ENCODE measurements around the gene BRPF1. TPM values are rescaled to one million over a fixed set of nuclear protein-coding genes. Genes with fewer than 3 reads are reported as not detected.

BRPF1 gene, protein sequence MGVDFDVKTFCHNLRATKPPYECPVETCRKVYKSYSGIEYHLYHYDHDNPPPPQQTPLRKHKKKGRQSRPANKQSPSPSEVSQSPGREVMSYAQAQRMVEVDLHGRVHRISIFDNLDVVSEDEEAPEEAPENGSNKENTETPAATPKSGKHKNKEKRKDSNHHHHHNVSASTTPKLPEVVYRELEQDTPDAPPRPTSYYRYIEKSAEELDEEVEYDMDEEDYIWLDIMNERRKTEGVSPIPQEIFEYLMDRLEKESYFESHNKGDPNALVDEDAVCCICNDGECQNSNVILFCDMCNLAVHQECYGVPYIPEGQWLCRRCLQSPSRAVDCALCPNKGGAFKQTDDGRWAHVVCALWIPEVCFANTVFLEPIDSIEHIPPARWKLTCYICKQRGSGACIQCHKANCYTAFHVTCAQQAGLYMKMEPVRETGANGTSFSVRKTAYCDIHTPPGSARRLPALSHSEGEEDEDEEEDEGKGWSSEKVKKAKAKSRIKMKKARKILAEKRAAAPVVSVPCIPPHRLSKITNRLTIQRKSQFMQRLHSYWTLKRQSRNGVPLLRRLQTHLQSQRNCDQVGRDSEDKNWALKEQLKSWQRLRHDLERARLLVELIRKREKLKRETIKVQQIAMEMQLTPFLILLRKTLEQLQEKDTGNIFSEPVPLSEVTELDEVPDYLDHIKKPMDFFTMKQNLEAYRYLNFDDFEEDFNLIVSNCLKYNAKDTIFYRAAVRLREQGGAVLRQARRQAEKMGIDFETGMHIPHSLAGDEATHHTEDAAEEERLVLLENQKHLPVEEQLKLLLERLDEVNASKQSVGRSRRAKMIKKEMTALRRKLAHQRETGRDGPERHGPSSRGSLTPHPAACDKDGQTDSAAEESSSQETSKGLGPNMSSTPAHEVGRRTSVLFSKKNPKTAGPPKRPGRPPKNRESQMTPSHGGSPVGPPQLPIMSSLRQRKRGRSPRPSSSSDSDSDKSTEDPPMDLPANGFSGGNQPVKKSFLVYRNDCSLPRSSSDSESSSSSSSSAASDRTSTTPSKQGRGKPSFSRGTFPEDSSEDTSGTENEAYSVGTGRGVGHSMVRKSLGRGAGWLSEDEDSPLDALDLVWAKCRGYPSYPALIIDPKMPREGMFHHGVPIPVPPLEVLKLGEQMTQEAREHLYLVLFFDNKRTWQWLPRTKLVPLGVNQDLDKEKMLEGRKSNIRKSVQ (N-terminal part only)
- polyA plus RNA-seq (ENCODE audit: insufficient read length) = 11.7 TPM

DNA sequence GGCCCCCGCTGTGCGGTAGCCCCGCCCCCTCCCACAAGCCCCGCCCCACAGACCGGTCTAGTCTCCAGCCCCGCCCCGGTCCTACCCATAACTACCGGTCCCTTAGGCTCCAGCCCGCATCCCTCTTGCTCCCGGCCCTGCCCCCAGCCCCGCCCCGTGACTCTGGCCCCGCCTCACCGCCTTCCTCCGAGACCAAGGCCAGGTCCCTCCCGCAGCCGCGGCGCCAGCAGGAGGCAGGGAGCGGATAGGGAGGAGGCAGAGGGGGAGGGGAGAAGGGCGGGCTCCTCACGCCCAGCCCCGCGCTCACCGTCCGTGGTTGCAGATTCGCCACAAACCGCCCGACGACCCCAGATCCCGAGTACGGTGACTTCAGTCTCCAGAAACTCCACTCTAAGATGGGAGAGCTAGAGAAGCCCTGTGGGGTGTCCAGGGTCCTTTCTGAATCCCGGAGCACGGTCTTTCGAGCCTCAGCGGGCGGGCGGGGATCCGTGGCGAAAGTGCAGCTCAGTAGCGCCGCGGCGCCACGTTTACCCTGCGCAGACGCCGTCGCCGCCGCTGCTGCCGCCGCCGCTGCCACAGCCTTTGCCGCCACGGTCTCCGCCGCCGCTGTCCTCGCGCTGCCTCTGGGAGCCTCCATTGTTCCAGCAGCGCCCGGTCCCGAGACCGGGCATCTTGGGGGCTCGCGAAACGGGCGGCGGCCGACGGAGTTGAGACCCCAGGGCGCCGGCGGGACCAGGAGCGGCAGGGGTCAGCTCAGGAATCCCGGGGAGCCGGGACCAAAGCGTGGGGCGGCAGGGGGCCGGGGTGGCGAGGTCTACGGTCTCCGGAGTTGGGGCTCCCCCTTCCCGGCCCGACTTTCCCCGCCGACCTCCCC, at the start of gene BRPF1:
Gene BRPF1 (plus strand): TSS at position 530 of the 874 bp plus-strand sequence. CDS start 2,406 bp downstream, outside the sequence.
- peak; percentile 91 for DNase-seq (ENCODE audit: low read depth)

DNA sequence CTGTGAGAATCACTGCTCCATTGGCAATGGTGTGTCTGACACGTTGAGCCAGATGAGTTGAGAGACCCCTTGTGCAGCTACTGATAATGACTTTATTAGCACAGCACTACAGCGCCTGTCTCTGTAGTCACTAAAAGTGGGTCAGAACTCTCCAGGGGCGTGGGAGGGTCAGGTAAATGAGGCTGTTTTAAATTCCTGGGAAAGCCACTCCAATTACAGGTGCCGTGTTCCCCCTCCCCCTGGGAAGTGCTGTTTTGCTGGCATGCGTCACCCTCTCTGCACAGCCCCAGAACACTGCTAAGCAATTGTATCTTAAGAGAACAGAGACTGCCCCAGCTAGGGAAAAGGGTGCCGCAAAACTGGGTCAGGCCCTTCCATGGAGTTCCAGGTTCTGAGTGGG, 49.4 kb upstream of the BRPF1 start:
- DNase-seq (ENCODE audit: low read depth) = no peak

DNA sequence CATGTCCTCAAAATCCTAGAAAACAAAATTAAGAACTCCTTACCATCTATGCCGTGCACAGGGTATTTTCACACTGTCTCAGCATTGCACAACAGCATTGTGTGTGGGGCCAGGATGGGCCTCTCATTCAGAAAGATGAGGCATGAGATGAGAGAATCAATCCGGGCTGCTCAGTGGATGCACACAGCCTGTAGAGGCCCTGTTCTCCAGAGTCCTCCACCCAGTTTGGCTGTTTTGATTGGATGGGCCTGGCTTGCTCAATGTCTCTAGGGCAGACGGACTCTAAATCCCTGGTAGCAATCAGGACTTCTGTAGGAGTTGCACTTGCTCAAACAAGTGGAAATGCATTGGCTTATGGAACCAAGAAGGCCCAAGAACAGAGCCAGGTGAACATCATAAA, 48.1 kb upstream of the BRPF1 start:
- no peak for DNase-seq (ENCODE audit: low read depth)

DNA sequence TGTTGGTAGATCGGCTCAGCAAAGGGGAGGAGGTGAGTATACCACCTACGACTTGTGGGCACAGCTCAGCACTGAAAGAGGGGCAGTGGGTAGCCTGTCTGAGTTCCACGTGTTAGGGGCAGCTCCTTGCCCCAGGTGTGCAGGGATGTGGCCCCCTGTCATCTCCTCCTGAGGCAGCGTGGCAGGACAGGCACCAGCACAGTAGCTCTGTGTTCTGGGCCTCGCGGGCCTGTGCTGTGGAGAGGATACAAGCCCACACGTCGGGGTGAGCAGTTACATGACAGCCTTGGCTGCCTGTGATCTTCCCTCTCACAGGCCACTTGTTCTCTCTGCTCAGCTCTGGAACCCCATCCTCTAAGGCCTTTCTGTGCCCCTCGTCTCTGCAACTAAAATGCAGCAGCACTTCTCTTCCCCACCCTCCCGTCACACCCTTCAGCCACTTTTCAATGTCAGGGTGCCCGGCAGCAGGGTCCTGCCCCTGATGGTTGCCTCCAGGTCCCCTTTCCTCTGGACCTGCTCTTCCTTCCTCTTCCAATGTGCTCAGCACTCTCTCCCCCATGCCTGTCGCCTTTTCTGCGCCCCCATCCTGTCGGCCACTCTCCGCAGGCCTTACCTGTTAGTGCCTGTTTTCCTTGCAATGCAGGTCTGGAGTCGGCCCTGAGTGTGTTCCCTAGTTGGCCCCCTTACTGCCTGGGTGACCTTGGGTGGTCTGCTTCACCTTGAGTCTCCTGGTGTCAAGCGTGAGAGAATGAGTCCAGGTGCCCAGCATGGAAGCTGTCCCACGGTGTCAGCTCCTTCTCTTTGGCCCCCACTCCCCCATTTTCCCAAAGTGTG, 46.1 kb upstream of the BRPF1 start:
- DNase-seq (ENCODE audit: low read depth) = no peak

DNA sequence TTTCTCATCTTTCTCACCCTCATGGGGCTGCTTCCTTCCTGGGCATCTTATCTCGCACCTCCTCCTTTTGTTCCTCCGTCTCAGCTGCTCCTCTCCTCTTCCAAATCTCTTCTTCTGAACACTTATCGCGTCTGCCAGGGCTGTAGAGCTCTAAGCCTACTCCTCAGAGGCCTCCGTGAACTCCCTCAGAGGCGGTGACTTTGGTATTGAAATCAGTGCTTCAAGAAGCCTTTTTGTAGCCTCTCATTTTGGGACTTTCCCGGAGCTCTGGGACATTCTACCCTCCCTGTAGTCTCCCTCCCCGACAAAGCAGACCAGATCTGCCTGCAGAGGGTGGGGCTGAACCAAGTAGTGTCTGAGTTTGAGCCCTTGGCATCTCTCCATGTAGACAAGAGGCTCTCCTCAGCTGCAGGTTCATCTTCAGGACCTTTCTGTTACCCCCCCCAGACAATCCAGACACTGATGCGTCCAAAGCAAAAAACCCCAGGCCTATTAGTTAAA, 45.4 kb upstream of the BRPF1 start:
- no peak for DNase-seq (ENCODE audit: low read depth)

DNA sequence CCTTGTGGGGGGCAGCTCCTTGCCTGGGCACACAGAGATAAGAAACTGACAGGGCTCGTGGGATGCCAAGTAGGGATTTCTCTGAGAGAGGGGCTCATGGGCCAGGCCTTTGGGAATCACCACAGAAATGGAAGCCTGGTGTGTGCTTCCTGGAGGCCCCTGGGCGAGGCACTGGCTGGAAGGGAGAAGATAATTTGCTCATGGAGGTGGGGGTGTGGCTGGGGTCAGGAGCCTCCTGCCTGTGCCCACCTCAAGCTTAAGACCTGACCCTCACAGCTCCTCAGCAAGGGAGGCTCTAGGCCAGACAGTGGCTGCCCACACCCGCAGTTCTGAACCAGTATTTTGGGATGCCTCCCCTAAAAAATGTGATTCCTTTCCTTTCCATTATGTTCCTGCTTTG, 44.8 kb upstream of the BRPF1 start:
- DNase-seq (ENCODE audit: low read depth) = no peak

DNA sequence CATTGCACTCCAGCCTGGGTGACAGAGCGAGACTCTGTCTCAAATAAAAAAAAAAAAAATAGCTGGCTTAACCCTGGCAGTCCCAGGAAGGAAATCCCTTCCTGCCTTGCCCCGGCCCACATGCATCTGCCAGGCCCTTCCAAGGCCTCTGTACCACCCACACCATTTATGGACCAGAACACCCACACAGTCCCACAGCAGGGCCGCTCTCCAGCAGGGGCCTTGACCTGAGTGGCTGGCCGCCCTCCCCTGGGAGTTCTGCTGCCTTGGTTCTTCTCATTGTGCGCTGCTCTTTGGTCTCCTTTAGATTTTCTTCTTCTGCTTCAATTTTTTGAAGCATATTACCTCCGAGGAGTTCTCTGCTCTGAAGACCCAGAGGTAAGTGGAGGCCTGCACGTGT, 44.0 kb upstream of the BRPF1 start:
- no peak for DNase-seq (ENCODE audit: low read depth)

DNA sequence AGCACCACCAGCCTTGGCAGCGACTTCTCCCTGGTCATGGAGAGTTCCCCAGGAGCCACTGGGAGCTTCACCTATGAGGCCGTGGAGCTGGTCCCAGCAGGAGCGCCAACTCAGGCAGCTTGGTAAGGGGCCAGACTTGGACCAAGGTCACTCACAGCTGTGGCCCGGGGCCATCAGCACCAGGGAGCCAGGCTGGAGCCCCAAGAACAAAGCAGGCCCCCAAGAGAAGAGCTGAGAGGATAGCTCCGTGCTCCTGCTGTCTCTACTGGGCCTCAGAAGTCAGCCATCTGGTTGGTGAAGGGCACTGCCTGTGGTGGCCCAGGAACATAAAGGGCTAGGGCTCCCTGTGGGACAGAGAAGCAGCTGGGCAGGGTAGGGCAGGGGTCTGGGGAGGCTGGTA, 42.6 kb upstream of the BRPF1 start:
- no peak for DNase-seq (ENCODE audit: low read depth)

DNA sequence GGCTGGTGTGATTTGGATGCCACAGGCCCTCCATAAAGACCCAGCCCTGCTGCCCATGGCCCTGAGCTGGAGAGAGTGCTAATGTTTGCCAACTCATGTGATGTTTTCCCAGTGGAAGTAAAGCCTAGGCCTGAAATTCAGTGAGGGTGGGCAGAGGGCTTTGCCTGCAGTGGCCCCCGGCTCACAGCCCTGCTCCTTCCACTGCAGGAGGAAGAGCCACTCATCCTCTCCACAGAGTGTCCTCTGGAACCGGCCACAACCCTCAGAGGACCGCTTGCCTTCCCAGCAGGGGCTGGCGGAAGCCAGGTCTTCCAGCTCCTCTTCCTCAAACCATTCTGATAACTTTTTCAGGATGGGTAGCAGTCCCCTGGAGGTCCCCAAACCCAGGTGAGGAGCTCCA, 41.8 kb upstream of the BRPF1 start:
- no peak for DNase-seq (ENCODE audit: low read depth)

DNA sequence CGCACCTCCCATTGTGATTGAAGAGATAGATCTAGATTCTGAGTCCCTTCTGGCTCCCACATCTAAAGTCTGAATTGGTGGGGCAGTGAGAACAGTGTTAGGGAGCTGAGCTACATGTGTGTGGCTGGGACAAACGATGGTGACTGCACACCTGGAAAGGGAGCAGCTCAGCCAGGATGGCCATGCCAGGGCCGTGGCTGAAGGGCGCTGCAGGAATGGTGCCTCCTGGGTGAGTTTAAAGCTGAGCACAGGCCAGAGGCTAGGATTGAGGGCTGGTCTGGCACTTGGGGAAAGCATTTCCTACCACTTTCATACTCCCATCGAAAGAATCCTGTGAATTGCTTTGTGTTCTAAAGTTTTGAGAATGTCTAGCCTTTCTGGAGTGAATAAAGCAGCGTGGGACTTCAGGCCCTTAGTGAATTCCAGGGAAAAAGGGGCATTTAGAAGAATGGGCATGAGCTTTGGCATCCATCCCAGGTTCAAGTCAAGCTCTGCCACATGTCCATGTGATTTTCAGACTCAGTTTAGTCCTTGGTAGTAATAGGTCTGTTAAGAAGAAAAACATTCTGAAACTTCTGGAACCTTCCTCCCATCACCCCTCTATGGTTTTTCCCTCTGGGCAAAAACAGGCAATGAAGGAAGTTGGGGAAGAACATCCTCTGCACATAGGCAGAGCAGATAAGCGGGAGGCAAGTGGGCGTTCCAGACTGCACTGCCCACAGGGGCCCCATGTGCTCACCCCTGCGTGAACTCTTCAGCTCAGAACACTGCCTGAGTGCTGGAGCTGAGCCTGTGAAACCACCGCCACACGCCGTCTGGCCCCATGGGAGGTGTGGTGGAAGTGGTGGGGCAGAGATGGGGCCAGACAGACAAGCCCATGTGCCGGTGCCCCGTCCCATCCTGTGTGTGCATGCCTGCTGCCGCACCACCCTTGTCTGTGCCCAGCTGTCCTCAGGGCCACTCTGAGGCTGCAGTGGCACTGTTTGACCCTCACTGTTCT, 40.8 kb upstream of the BRPF1 start:
- no peak for DNase-seq (ENCODE audit: low read depth)

DNA sequence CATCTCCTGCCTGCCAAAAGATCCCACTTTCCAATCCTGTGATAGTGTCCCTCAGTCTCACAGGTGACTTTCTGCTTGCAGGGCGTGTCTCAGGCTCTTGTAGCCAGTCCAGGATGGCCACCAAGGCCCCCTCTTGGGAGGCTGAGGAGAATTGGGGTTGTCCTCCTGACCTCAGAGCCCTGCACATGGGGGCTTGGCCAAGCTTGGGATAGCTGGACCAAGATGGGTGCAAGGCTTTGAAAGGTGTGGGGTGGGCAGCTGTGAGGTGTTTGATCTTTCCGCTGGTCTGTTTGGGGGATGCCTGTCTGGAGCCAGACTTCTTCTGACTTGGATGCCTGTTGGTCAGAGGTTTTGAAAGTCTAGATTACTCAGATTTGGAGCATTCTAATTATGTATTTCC, 39.9 kb upstream of the BRPF1 start:
- no peak for DNase-seq (ENCODE audit: low read depth)

DNA sequence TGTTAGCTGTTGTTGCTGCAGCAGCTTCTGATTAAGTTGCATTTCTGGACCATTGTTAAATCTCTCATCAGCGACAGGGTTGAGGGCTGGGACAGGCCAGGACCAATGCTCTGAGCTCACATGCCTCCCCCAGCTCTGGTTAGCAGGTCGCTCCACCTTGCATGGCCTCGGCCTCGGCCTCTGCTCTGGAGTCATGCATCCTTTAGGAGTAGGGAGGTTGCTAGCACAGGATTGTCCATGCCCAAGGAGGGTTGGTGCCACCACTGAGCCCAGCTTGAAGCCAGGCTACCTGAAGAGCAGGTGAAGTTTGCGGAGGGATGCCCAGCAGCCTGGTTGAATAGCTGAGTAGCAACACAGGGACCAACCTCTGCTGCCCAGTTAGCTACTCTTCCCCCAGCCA, 39.1 kb upstream of the BRPF1 start:
- DNase-seq (ENCODE audit: low read depth) = no peak

DNA sequence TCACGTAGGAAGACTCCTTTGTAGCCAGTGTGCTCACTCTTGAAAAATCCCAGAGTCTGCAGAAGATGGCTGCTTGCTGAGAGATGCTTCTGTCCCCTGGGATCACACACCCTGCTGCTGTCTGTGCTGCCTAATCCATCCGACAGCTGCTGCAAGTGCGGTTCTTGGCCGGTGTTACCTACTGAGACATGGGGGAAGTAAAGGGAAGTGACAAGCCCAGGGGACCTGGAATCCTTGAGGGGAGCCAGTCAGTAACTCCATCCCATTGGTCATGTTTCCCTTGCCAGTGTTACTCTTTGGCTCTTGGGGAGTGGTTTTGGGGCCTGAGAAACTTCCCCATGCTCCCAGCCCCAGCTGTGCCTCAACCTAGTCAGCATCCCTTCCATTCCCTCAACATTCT, 36.2 kb upstream of the BRPF1 start:
- DNase-seq (ENCODE audit: low read depth) = no peak

DNA sequence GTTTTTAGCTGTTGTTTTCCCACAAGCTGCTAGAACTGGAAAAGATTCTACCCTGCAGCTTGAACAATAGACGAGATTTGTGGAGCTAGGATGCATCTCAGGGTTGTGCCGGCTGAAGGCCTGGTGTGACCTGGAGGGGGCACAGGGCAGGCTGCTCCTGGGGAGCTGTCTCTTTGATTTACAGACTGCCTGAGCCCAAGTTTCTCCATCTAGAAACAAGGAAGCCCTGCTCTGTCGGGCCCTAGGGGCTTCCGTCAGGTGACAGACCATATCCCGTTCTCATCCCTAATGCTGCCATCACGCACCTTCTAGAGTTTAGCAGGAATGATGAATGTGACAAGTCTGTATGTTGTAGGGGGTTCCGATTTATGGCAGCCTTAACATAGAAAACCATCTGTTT, 35.8 kb upstream of the BRPF1 start:
- DNase-seq (ENCODE audit: low read depth) = no peak

DNA sequence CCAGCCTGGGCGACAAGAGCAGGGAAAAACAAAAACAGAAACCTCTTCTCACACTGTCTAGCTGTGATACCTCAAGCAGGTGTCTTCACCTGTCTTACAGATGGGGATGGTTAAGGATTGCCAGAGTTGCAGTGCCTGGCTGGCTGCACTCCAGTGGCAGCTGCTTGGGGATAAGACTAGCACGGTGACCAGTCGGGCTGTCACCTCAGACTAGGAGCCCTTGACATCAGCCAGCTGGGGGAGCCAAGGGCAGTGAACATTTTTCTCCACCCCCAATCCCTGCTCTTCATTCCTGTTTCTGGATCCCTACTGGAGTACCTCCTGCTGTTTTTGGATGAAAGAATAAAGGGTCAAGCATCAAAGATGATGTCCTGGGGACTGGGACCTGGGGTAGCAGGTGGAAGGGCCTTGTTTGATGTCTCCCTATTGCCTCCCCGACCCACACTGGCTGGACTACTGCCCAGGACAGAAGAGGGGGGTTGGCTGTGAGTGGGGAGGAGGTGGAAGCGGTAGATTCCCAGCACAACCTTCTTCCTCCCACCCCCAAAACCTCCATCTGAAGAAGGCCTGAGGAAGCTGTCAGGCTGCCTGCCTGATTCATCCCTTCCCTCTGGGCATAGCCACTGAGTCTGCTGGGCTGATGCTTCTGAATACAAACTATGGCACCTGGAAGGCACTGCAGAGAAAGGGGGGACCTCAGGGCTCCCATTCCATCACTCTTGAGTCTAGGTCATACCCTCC, 34.9 kb upstream of the BRPF1 start:
- DNase-seq (ENCODE audit: low read depth) = no peak

DNA sequence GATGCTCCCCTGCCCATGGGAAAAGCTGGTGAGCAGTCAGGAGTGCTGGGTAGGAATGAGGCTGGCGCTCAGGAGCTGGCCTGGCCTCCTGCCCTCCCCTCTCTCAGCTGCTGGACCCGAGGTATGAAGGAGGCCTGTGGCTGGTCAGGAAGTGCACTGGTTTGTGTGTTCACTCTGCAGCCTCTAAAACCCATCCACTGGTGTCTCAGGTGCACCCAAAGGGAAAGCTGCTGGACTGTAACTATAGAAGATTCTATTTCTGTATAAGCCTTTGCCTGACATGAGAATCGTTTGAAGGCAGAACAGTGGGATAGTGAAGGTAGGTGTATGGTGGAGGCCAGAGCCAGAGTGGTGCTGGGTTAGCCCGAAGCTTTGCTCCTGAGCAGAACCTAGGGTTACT, 33.6 kb upstream of the BRPF1 start:
- no peak for DNase-seq (ENCODE audit: low read depth)

DNA sequence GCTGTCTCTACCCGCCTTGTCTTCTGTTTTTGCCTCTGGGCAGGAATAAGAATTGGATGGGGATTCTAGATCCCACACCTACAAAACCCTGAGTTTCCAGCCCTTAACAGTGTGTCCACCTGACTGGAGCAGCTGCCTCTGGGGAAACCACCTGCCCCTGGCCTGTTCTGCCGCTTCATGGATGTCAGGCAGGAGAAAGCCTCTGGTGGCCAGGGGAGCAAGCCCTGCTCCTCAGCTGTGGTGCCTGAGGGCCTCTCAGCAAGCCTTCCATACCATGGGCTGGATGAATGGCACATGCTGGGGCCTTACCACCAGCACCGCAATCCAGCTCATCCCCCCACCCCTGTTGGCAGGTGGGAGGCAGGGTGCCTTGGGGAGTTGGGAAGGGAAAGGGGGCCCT, 33.2 kb upstream of the BRPF1 start:
- DNase-seq (ENCODE audit: low read depth) = no peak

DNA sequence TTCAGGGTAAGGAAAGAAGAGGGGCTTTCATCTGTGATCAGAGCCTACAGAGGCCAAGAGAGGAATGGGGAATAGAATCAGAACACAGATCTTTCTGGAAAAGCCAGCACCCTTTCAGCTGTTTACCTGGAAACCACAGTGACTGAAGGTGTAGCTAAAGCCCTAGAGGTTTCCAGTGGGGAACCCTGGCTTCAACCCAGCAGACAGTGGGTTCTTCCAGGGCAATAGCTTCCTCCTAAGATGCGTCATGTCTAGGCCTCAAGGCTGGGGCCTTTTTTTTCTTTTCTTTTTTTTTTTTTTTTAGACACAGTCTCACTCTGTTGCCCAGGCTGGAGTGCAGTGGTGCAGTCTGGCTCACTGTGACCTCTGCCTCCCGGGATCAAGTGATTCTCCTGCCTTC, 31.0 kb upstream of the BRPF1 start:
- no peak for DNase-seq (ENCODE audit: low read depth)

Data from forelimb muscle (tissue), 1 donor.